Measurements from ENCODE around the gene SLC14A1.
"Not testable (repeated sequence)": the region's sequence is repeated elsewhere in the genome, so short reads cannot be mapped to it uniquely, and the experiment has no call there.

SLC14A1 gene

DNA sequence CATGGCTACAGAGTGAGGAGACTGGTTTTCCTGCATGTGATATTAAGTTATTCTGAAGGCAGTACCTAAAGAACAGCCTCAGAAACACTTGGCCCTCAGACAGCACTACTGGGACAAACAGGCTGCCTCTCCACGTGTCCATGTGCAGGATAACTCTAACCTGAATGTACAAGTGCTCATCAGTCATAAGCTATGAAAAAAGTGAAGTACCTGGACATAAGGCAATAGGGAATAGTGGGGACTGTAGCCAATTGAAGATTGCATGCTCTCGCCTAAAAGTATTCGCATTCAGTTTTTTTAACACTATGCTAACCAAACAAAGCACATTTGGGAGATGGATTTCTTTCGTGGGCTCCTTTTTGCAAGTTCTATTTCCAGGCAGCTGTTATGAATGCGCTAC, 33.0 kb downstream of the SLC14A1 start:
- TF ChIP-seq POLR2A (IDR thresholded peaks at IDR 0.05; ENCODE audit: low read depth, low read length) = no peak
- no peak for FAIRE-seq
- DNase-seq (ENCODE audit: insufficient read length, low spot score) = no peak

DNA sequence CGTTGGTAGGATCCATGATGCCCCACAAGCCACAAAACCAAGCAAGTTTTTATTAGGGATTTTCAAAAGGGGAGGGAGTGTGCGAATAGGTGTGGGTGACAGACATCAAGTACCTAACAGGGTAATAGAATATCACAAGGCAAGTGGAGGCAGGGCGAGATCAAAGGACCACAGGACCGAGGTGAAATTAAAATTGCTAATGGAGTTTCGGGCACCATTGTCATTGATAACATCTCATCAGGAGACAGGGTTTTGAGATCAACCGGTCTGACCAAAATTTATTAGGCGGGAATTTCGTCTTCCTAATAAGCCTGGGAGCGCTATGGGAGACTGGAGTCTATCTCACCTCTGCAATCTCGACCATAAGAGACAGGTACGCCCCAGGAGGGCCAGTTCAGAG, 33.7 kb downstream of the SLC14A1 start:
- FAIRE-seq; DNase-seq (ENCODE audit: insufficient read length, low spot score): not testable (repeated sequence)

DNA sequence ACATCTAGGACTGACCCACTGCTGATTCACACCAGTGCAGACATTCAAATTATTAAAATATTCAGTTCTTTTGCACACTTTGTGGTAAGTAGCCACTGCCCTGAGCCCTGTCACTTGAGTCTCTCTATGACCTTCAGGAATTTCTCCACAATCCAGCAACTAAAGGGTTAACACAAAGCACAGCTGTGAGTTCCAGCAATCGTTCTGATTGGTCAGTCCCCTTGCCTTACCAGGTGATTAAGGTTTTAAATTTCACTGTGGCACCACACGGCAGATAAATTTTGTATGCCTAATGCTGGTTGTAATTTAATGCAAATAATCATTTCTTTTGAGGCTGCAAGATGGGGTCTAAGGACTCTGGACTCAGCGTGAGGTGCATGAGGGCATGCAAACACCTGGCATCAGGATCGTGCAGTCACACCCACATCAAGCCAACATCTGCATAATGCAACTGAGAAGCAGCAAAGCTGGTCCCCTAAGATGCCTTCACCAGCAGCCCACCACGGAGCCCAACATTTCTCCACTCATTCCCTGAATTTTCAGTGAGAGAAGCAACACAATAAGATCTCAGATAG, 36.6 kb downstream of the SLC14A1 start:
- no peak for TF ChIP-seq POLR2A (IDR thresholded peaks at IDR 0.05; ENCODE audit: low read depth, low read length)
- FAIRE-seq (no peak), DNase-seq (ENCODE audit: insufficient read length, low spot score) (no peak)

DNA sequence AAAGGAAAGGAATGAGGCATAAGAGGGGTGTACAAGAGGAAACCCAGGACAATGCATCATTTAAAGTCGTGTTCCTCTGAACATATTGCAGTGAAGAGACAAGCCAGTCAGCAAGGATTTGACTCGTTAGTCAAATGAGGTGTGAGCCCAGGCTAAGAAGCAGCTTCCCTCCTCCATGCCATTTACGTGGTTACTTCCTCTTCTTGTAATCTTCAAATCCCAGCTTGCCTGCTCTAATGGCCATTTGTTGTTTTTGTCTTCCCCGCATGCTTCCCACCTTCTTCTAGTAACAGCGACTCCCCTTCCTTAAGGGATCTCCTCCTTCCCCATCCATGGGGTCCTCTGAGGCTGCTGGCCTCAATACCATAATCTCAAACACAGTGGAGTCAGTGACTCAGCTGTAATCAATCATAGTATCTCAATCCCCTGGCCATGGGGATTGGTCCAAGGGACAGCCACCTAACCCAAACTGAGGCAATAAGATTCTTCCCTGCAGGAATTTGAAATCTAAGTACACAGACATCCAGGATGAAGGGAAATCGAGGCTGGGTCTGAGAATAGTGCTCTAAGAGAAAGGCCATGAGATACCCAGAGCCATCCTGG, 37.6 kb downstream of the SLC14A1 start:
- FAIRE-seq (no peak), DNase-seq (ENCODE audit: insufficient read length, low spot score) (no peak)
- TF ChIP-seq POLR2A (IDR thresholded peaks at IDR 0.05; ENCODE audit: low read depth, low read length) = no peak

GRCh38 chr18:45764000-45764686, 40.2 kb downstream of the SLC14A1 start:
- FAIRE-seq (no peak), DNase-seq (ENCODE audit: insufficient read length, low spot score) (peak; percentile 35)
- no peak for TF ChIP-seq POLR2A (IDR thresholded peaks at IDR 0.05; ENCODE audit: low read depth, low read length)

DNA sequence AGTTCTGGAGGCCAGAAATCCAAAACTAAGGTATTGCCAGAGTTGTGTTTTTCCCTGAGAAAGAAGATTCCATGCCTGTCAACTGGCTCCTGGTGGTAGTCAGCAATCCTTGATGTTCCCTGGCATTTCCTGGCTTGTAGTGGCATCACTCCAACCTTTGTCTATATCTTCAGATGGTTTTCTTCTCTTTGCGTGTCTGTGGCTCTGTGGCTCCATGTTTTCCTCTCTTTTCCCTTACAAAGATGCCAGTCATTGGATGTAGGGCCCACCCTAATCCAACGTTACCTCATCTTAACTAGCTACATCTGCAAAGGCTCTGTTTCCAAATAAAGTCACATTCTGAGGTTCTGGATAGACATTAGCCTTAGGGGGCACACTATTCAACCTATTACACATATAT, 41.8 kb downstream of the SLC14A1 start:
- FAIRE-seq (no peak), DNase-seq (ENCODE audit: insufficient read length, low spot score) (no peak)
- no peak for TF ChIP-seq POLR2A (IDR thresholded peaks at IDR 0.05; ENCODE audit: low read depth, low read length)

DNA sequence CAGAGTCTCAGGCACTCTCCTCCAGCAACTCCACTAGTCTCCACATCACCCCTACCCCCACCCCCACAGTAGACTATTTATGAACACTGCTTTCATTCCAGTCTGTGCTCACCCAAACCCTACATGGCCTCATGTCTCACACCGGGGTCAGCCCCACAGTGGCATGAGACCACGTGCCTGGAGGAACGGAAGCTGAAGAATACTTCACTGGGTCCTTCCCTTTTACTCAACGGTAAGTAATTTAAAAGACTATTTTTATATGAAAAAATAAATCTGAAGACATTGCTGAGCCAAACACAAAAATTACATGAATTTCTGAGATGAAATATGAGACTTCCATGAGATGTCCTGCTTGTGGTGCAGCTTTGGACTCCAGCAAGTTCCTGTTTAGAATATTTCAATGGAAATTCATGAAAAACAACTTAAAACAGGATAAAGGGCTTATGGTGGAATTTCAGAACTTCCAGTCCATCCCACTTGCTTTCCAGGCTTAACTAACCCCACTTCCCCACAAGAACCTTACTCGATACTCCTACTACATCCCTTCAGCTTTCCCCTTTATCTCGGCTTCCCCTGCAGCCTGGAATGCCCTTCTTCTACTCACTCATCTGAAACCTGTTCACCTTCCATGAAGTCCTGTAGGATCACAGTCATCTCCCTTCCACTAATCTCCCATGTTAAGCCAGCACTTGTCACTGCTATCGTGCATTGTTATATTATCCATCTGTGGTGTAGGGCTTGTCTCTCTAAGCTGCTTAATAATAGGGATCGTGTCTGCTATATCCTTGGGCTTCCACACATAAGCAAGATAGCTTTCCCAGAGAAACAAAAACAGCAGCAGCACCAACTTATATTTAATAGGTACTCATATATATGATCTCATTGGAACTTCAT, 47.9 kb downstream of the SLC14A1 start:
- DNase-seq (ENCODE audit: insufficient read length, low spot score) = no peak
- no peak for TF ChIP-seq POLR2A (IDR thresholded peaks at IDR 0.05; ENCODE audit: low read depth, low read length)

DNA sequence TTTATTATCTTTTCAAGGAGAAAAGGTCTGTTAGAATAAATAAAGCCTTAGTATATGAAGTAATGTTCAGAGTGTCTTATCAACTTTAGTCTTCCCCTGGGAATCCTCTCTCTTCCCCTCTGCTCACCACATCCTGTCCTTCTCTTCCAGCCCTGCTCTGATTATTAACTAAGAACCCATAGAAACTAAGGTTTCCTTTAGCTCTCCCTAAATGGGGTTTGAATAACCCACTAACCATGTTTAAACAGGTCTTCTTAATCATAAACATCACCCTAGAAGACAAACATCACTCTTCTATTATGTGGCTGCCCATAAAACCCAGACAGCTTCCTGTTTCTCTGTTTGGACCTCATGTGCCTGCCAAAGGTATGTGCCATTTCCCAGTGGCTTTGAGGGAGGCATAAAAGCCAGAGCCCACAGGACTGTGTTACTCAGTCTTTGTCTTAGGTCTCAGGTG, 50.1 kb downstream of the SLC14A1 start:
- FAIRE-seq = no peak
- TF ChIP-seq POLR2A (IDR thresholded peaks at IDR 0.05; ENCODE audit: low read depth, low read length) = no peak
- DNase-seq (ENCODE audit: insufficient read length, low spot score) = no peak

More for the DNA sequence above, 47.9 kb downstream of the SLC14A1 start:
- FAIRE-seq = no peak

DNA sequence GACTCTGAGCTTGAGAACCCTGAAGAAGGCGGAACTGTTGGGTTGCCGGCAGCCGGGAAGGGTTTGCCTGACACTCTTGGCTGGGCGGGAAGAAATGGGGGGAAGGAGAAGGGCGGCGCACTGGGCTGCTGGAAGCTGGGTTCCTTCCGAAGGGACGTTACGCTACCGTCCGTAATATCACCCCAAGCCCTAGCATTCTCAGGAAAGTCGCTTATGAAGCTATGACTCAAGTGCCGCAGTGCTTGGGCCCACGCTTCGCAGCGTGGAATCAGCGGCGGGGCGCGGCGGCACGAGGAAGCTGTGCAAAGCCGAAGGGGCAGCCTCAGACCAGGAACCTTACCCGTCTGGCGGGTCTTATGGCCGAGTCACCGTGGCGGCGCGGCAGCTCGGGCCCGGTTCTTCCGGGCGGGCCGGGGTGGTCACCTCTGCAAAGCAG, 51.3 kb downstream of the SLC14A1 start:
- FAIRE-seq = no peak
- DNase-seq (ENCODE audit: insufficient read length, low spot score) = no peak
- TF ChIP-seq POLR2A (IDR thresholded peaks at IDR 0.05; ENCODE audit: low read depth, low read length) = no peak

- no peak for TF ChIP-seq POLR2A (IDR thresholded peaks at IDR 0.05; ENCODE audit: low read depth, low read length)
- FAIRE-seq = no peak
- DNase-seq (ENCODE audit: insufficient read length, low spot score) = no peak
These were observed 51.8 kb downstream of the SLC14A1 start for GRCh38 chr18:45775743-45776142.

- TF ChIP-seq POLR2A (IDR thresholded peaks at IDR 0.05; ENCODE audit: low read depth, low read length) = no peak
- FAIRE-seq (no peak), DNase-seq (ENCODE audit: insufficient read length, low spot score) (no peak)
These were observed 53.4 kb downstream of the SLC14A1 start for GRCh38 chr18:45777393-45777792.

- FAIRE-seq = no peak
- no peak for DNase-seq (ENCODE audit: insufficient read length, low spot score)
- no peak for TF ChIP-seq POLR2A (IDR thresholded peaks at IDR 0.05; ENCODE audit: low read depth, low read length)
These were observed 56.6 kb downstream of the SLC14A1 start for GRCh38 chr18:45780568-45780967.

DNA sequence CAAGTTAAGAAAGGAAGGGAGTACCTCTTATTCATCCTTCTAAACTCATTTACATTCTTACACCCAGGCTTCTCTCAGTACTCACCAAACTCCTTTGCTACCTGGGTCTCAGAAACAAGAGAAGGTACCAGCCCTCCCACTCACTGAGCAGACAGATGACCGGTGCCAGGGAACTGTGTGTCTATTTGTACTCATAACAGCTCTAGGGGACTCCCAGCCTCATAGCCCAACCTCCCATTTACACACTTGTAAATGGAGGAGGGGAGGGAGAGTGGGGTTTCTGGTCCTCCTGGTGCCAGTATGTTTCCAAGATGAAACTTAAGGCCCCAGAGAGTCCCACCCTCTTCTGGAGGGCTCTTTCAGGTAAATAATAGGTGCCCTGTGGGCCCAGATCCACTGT, 58.7 kb downstream of the SLC14A1 start:
- DNase-seq (ENCODE audit: insufficient read length, low spot score) = no peak
- no peak for FAIRE-seq
- no peak for TF ChIP-seq POLR2A (IDR thresholded peaks at IDR 0.05; ENCODE audit: low read depth, low read length)

All from H54 (cell line).